A172 (cell line): Measurements from ENCODE around the gene SYDE1. TPM values are rescaled to one million over a fixed set of nuclear protein-coding genes. Genes with fewer than 3 reads are reported as not detected.

Source experiments
- total RNA-seq: library from RNA; depleted of rRNA; stranded (reverse); fragments of >200 nt; shearing (Covaris generic); gene quantifications from 2 replicates; pipeline ENCODE4 v1.2.3, GENCODE V29; 2014; rRNA removed

SYDE1 gene
- total RNA-seq, 1 experiment from 2014 or later: 65.7 TPM

Other genes starting within 250 kb of the SYDE1 start
- not detected in 2 replicates for gene OR7A17, start 221.3 kb upstream of the SYDE1 start, total RNA-seq
- not detected in 2 replicates for gene OR7C2, start 165.9 kb upstream of the SYDE1 start, total RNA-seq
- gene SLC1A6, start 127.5 kb upstream of the SYDE1 start, total RNA-seq: not detected in 2 replicates
- gene CASP14, start 57.9 kb upstream of the SYDE1 start, total RNA-seq: not detected in 2 replicates
- not detected in 2 replicates for gene OR1I1, start 25.2 kb upstream of the SYDE1 start, total RNA-seq
- 16.1 and 18.6 TPM in 2 replicates for gene NOTCH3, start 93.6 kb downstream of the SYDE1 start, total RNA-seq
- not detected in 2 replicates for gene EPHX3, start 125.0 kb downstream of the SYDE1 start, total RNA-seq
- 7.1 and 19.1 TPM in 2 replicates for gene BRD4, start 225.1 kb downstream of the SYDE1 start, total RNA-seq